Keratinocyte (primary cell): Measurements from ENCODE around the gene IL13RA2. TPM values are rescaled to one million over a fixed set of nuclear protein-coding genes. Genes with fewer than 3 reads are reported as not detected.

Experiments used
- DNase-seq: peaks from one replicate; pipeline ENCODE4 v3.0.0-alpha.2; 2011; ENCODE audit warnings: low read depth, missing footprints, low spot score
- FAIRE-seq: peaks from 2 replicates; lab custom pipeline; 2011; peaks lifted over from hg19 to GRCh38; lab: Jason Lieb, UNC
- H2AFZ ChIP-seq: 2 replicates; pipeline ENCODE4 v1.6.0; 2012; ENCODE audit warnings: low read length, control low read depth, inconsistent platforms; ENCODE audit not compliant: control insufficient read depth
- H3K27ac ChIP-seq: 2 replicates; pipeline ENCODE4 v1.5.1; 2011; ENCODE audit warnings: low read length; ENCODE audit not compliant: control insufficient read depth, insufficient read depth
- H3K27me3 ChIP-seq: 3 replicates; pipeline ENCODE4 v1.6.0; 2011; ENCODE audit warnings: low read length; ENCODE audit not compliant: control insufficient read depth, insufficient read depth; ENCODE audit errors: extremely low read depth
- H3K36me3 ChIP-seq, 2 experiments: 2 replicates in 1 of 2; 3 replicates in 1 of 2; pipeline ENCODE4 v1.5.1; 2011; ENCODE audit warnings: low read length in 2 of 2, mild to moderate bottlenecking in 1 of 2; ENCODE audit not compliant: control insufficient read depth in 2 of 2, insufficient read depth in 2 of 2; ENCODE audit errors: extremely low read depth in 1 of 2
- H3K4me1 ChIP-seq: 3 replicates; pipeline ENCODE4 v1.5.1; 2011; ENCODE audit warnings: low read length; ENCODE audit not compliant: control insufficient read depth, insufficient read depth; ENCODE audit errors: extremely low read depth
- H3K4me2 ChIP-seq: 3 replicates; pipeline ENCODE4 v1.6.0; 2011; ENCODE audit warnings: low read depth, low read length; ENCODE audit not compliant: control insufficient read depth, insufficient read depth; ENCODE audit errors: extremely low read depth
- H3K4me3 ChIP-seq, 3 experiments: fragments of 200-600 bp in 1 of 3; sonication (generic) in 1 of 3; 2 replicates in 2 of 3; 3 replicates in 1 of 3; pipeline ENCODE4 v1.5.1; 2011 to 2016; ENCODE audit warnings: low read length in 3 of 3, mild to moderate bottlenecking in 3 of 3, control low read depth in 2 of 3, inconsistent platforms in 1 of 3, low read depth in 1 of 3, mixed read lengths in 1 of 3, mixed run types in 1 of 3, moderate library complexity in 1 of 3; ENCODE audit not compliant: control insufficient read depth in 2 of 3, insufficient read depth in 2 of 3; ENCODE audit errors: extremely low read depth in 1 of 3
- H3K79me2 ChIP-seq: 2 replicates; pipeline ENCODE4 v1.6.0; 2012; ENCODE audit warnings: low read length; ENCODE audit not compliant: control insufficient read depth, insufficient read depth
- H3K9ac ChIP-seq: 3 replicates; pipeline ENCODE4 v1.6.0; 2011; ENCODE audit warnings: low read length; ENCODE audit not compliant: control insufficient read depth, insufficient read depth; ENCODE audit errors: extremely low read depth
- H3K9me1 ChIP-seq: 3 replicates; pipeline ENCODE4 v1.6.0; 2011; ENCODE audit warnings: low read length; ENCODE audit not compliant: control insufficient read depth, insufficient read depth; ENCODE audit errors: extremely low read depth
- H3K9me3 ChIP-seq: 2 replicates; pipeline ENCODE4 v1.5.1; 2012; ENCODE audit warnings: low read depth, low read length; ENCODE audit not compliant: control insufficient read depth
- H4K20me1 ChIP-seq: 3 replicates; pipeline ENCODE4 v1.6.0; 2011; ENCODE audit warnings: low read length; ENCODE audit not compliant: control insufficient read depth, insufficient read depth; ENCODE audit errors: extremely low read depth
- EZH2 ChIP-seq: IDR thresholded peaks from one replicate; pipeline ENCODE4 v1.6.1; 2012; ENCODE audit warnings: inconsistent platforms, mild to moderate bottlenecking, low read length, moderate library complexity
- dilution Hi-C: fragments of 300-500 bp; cut with MboI; formaldehyde crosslinking; loops from one replicate; pipeline ENCODE4 v1.7.0; 2020; ENCODE audit warnings: low sequenced_read_pairs; ENCODE audit not compliant: extremely low pct_ligation_motif_present
- polyA plus RNA-seq, 5 experiments: library from polyadenylated mRNA; depleted of rRNA in 3 of 5; stranded (reverse) in 3 of 5; stranded (forward) in 1 of 5; unstranded in 1 of 5; fragments of >200 nt; gene quantifications; 1 replicate in 1 of 5; 2 replicates in 3 of 5; 3 replicates in 1 of 5; pipeline versions ENCODE4 v1.2.1 to v1.2.3, GENCODE V29; 2011 to 2012; ENCODE audit warnings: missing spikeins in 2 of 5, low read depth in 1 of 5, low replicate concordance in 1 of 5
- TF ChIP-seq, protein P1 (sequence below), 3 experiments: IDR thresholded peaks in 1 of 3; conservative IDR thresholded peaks in 1 of 3; optimal IDR thresholded peaks in 1 of 3; 2 replicates in 2 of 3; 3 replicates in 1 of 3; pipeline versions ENCODE3 to v1.5.1; 2011; ENCODE audit warnings: low read length in 3 of 3, mild to moderate bottlenecking in 3 of 3, moderate library complexity in 2 of 3, control low read depth in 1 of 3, inconsistent platforms in 1 of 3; ENCODE audit not compliant: insufficient read depth in 2 of 3; ENCODE audit errors: extremely low read depth in 1 of 3

The IL13RA2 gene
- polyA plus RNA-seq, 1 donor (not counting 4 experiments of a cell fraction or from before 2014, with no cell fraction given): 0.72 TPM

DNA sequence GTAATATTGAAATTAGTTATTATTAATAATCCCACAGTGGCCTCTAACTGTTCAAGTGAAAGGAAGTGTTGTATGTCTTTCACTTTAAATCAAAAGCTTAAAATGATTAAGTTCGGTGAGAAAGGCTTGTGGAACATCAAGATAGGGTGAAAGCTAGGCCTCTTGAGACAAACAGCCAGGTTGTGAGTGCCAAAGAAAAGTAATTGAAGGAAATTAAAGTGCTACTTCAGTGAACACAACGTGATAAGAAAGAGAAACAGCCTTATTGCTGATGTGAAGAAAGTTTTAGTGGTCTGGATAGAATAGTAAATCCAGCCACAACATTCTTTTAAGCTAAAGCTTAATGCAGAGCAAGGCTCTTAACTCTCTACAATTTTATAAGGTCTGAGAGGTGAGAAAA is 42.6 kb upstream of the IL13RA2 start:
- H3K4me1 ChIP-seq: peaks cover 1% of the 10 kb centered on the region
- H3K27me3 ChIP-seq: no peaks in the 10 kb centered on the region
- dilution Hi-C loops: no loop called here
- FAIRE-seq (no peak), DNase-seq (no peak)
- H3K9me3 ChIP-seq: no peaks in the 10 kb centered on the region
- no peaks in the 10 kb centered on the region for H3K36me3 ChIP-seq
- no peak overlapping the region for H2AFZ ChIP-seq
- no peak overlapping the region for H3K27ac ChIP-seq
- H3K79me2 ChIP-seq: no peaks in the 10 kb centered on the region
- TF ChIP-seq EZH2: no peak
- TF ChIP-seq, protein P1, sequence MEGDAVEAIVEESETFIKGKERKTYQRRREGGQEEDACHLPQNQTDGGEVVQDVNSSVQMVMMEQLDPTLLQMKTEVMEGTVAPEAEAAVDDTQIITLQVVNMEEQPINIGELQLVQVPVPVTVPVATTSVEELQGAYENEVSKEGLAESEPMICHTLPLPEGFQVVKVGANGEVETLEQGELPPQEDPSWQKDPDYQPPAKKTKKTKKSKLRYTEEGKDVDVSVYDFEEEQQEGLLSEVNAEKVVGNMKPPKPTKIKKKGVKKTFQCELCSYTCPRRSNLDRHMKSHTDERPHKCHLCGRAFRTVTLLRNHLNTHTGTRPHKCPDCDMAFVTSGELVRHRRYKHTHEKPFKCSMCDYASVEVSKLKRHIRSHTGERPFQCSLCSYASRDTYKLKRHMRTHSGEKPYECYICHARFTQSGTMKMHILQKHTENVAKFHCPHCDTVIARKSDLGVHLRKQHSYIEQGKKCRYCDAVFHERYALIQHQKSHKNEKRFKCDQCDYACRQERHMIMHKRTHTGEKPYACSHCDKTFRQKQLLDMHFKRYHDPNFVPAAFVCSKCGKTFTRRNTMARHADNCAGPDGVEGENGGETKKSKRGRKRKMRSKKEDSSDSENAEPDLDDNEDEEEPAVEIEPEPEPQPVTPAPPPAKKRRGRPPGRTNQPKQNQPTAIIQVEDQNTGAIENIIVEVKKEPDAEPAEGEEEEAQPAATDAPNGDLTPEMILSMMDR (optimal IDR thresholded peaks at IDR 0.05 in 1 of 3, IDR thresholded peaks at IDR 0.05 in 1 of 3, conservative IDR thresholded peaks at IDR 0.05 in 1 of 3; ENCODE audit: extremely low read depth in 1 of 3, insufficient read depth in 2 of 3, low read length in 3 of 3): no peak
- no peak overlapping the region for H3K4me3 ChIP-seq
- no peaks in the 10 kb centered on the region for H3K9me1 ChIP-seq
- no peak overlapping the region for H3K9ac ChIP-seq
- no peaks in the 10 kb centered on the region for H4K20me1 ChIP-seq
- no peak overlapping the region for H3K4me2 ChIP-seq

DNA sequence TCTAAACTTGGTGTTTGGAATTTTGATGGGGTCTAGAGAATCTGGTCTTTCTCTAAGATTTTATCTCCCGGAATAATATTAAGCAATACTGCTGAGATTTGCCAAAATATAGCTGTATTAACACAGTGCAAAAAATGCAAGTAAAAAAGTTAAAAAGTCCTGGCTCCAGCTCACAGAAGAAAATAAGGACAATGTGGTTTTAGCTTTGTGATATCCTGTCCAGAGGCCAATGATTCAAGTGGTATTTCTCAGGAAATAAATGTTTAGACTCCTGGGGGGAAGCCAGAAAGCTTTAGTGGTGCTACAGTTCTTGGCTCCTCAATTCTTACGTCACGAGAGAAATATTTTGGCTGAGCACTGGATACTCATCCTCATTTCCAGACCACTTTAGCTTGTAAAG is 40.9 kb upstream of the IL13RA2 start:
- H3K9me1 ChIP-seq: no peaks in the 10 kb centered on the region
- H3K4me1 ChIP-seq: peaks cover 6% of the 10 kb centered on the region
- H3K9me3 ChIP-seq: no peaks in the 10 kb centered on the region
- no peak overlapping the region for H3K4me3 ChIP-seq
- FAIRE-seq (no peak), DNase-seq (no peak)
- no peak for TF ChIP-seq EZH2
- TF ChIP-seq, protein P1 (optimal IDR thresholded peaks at IDR 0.05 in 1 of 3, IDR thresholded peaks at IDR 0.05 in 1 of 3, conservative IDR thresholded peaks at IDR 0.05 in 1 of 3; ENCODE audit: extremely low read depth in 1 of 3, insufficient read depth in 2 of 3, low read length in 3 of 3): no peak
- H3K79me2 ChIP-seq: no peaks in the 10 kb centered on the region
- H3K9ac ChIP-seq: no peak overlapping the region
- no peaks in the 10 kb centered on the region for H3K27me3 ChIP-seq
- H3K4me2 ChIP-seq: no peak overlapping the region
- H2AFZ ChIP-seq: no peak overlapping the region
- H3K27ac ChIP-seq: no peak overlapping the region
- dilution Hi-C loops: no loop called here
- no peaks in the 10 kb centered on the region for H3K36me3 ChIP-seq
- no peaks in the 10 kb centered on the region for H4K20me1 ChIP-seq
